Measurements from ENCODE around the gene ATP2A3.

ATP2A3 gene

DNA sequence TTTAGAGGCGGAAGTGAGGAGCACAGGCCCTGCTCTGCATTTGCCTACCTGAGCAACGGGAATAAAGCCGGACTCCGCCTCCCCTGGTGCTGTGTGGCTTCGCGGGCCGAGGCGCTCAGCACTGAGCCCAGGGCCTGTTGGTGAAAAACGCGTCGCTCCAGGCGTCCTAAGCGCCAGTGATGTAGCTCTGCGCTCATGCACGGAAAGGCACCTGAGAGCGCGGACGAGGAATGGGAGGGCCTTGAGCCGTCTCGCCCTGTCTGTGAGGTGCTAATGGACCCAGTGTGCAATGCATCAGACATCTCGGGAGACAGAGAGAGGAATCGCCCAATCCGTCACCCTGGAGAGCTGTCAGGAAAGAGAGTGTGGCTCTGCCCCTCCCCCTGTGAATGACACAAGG is 17.2 kb upstream of the ATP2A3 start:
- Histone ChIP-seq H3K27me3 (ENCODE audit: insufficient read depth, low read length) (no peaks in the 10 kb centered on the region), H3K79me2 (ENCODE audit: control insufficient read depth, insufficient read depth, low read length, poor library complexity) (no peaks in the 10 kb centered on the region), H4K8ac (ENCODE audit: low read depth, low read length) (no peak overlapping the region), H2BK5ac (ENCODE audit: low read depth, low read length, poor library complexity) (no peak overlapping the region), H2AFZ (ENCODE audit: insufficient read depth, low read length, poor library complexity) (no peak overlapping the region), H3K9me3 (ENCODE audit: insufficient read depth, low read depth, low read length) (peaks cover 2% of the 10 kb centered on the region), H3K27ac (ENCODE audit: low read depth, low read length) (no peak overlapping the region), H3K14ac (ENCODE audit: low read length) (no peak overlapping the region), H3K9ac (ENCODE audit: low read length) (no peak overlapping the region), H3K23ac (ENCODE audit: low read length) (no peak overlapping the region), H4K12ac (ENCODE audit: low read depth, low read length) (no peak overlapping the region), H3K79me1 (ENCODE audit: low read length) (no peaks in the 10 kb centered on the region), H3K4ac (ENCODE audit: low read depth, low read length) (no peak overlapping the region), H3K4me1 (ENCODE audit: control insufficient read depth in 1 of 2, insufficient read depth in 2 of 2, low read length in 2 of 2) (peaks cover 0 to 7% of the 10 kb centered on the region in 2 experiments), H3K36me3 (ENCODE audit: control insufficient read depth in 1 of 2, insufficient read depth in 2 of 2, low read length in 2 of 2) (no peaks in the 10 kb centered on the region), H2BK12ac (ENCODE audit: low read length) (no peak overlapping the region), H4K91ac (ENCODE audit: low read depth, low read length) (no peak overlapping the region), H3K4me3 (ENCODE audit: low read depth, low read length) (no peak overlapping the region), H3K4me2 (ENCODE audit: low read length) (no peak overlapping the region), H3K18ac (ENCODE audit: low read length) (no peak overlapping the region), H2AK5ac (ENCODE audit: low read length) (no peak overlapping the region), H2BK120ac (ENCODE audit: insufficient read depth, low read length, poor library complexity) (no peak overlapping the region)
- no CpG with 5 or more reads among the region's 23 CpGs for WGBS (ENCODE audit: extremely low coverage, insufficient coverage, insufficient read length)
- no peak for DNase-seq

DNA sequence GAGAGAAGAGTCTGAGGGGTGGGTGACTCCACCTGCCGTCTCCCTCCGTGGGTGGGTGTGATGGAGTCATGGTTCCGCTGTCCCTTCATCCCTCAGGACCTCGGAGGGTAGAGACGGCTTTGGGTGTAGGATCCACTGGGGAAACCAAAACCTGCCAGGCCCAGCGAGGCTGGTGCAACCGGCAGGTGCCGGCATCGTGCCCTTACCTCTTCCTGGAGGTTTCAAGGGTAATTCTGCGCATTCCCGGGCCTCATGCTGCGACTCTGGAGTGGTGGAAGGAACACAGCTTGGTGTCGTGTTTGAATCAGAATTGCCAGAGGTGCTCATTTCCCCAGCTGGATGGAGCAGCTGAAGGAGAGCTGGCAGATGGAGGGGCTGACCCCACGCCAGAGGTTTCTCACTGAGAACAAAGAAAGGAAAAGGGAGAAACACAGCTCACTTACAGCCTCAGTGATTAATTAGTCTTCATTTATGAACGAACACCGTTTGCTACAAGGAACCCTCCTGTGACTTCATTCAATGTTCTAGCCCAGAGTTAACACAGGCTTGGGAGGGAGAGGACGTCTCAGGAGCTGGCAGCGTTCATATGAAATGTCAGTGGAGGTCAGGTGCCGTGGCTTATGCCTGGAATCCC is 16.3 kb upstream of the ATP2A3 start:
- no peak overlapping the region for H2AFZ ChIP-seq (ENCODE audit: insufficient read depth, low read length, poor library complexity)
- no peak for DNase-seq
- WGBS (ENCODE audit: extremely low coverage, insufficient coverage, insufficient read length), result no CpG with 5 or more reads among the region's 19 CpGs
- H2BK5ac ChIP-seq (ENCODE audit: low read depth, low read length, poor library complexity), result no peak overlapping the region
- H3K9ac ChIP-seq (ENCODE audit: low read length), result no peak overlapping the region
- H4K91ac ChIP-seq (ENCODE audit: low read depth, low read length), result no peak overlapping the region
- no peak overlapping the region for H3K4me2 ChIP-seq (ENCODE audit: low read length)
- H2BK120ac ChIP-seq (ENCODE audit: insufficient read depth, low read length, poor library complexity), result no peak overlapping the region
- H3K18ac ChIP-seq (ENCODE audit: low read length), result no peak overlapping the region
- no peak overlapping the region for H4K8ac ChIP-seq (ENCODE audit: low read depth, low read length)
- no peaks in the 10 kb centered on the region for H3K27me3 ChIP-seq (ENCODE audit: insufficient read depth, low read length)
- H3K36me3 ChIP-seq (ENCODE audit: control insufficient read depth in 1 of 2, insufficient read depth in 2 of 2, low read length in 2 of 2), result no peaks in the 10 kb centered on the region
- no peak overlapping the region for H3K4me3 ChIP-seq (ENCODE audit: low read depth, low read length)
- no peak overlapping the region for H3K27ac ChIP-seq (ENCODE audit: low read depth, low read length)
- H3K79me2 ChIP-seq (ENCODE audit: control insufficient read depth, insufficient read depth, low read length, poor library complexity), result no peaks in the 10 kb centered on the region
- H4K12ac ChIP-seq (ENCODE audit: low read depth, low read length), result no peak overlapping the region
- no peak overlapping the region for H3K23ac ChIP-seq (ENCODE audit: low read length)
- peaks cover 2% of the 10 kb centered on the region for H3K9me3 ChIP-seq (ENCODE audit: insufficient read depth, low read depth, low read length)
- no peak overlapping the region for H3K4ac ChIP-seq (ENCODE audit: low read depth, low read length)
- H3K4me1 ChIP-seq (ENCODE audit: control insufficient read depth in 1 of 2, insufficient read depth in 2 of 2, low read length in 2 of 2), result peaks cover 0 to 6% of the 10 kb centered on the region in 2 experiments
- H3K14ac ChIP-seq (ENCODE audit: low read length), result no peak overlapping the region
- no peak overlapping the region for H2BK12ac ChIP-seq (ENCODE audit: low read length)
- H3K79me1 ChIP-seq (ENCODE audit: low read length), result no peaks in the 10 kb centered on the region
- no peak overlapping the region for H2AK5ac ChIP-seq (ENCODE audit: low read length)

DNA sequence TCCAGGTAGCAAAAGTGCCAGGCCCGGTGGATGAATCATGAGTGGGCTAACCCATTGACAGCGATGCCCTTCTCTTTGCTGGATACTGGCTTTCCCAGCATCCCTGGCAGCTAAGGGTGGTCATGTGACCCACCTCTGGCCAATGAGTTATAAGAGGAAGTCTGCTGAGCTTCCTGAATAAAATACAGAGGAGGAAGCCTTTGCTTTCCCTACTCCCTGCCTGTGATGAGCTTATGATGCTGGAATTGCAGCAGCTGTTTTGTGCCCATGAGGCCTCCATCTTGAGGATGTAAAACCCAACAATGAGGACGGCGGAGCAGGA is 15.0 kb upstream of the ATP2A3 start:
- H4K8ac ChIP-seq (ENCODE audit: low read depth, low read length), result no peak overlapping the region
- no peak for DNase-seq
- no peak overlapping the region for H2BK120ac ChIP-seq (ENCODE audit: insufficient read depth, low read length, poor library complexity)
- no peaks in the 10 kb centered on the region for H3K36me3 ChIP-seq (ENCODE audit: control insufficient read depth in 1 of 2, insufficient read depth in 2 of 2, low read length in 2 of 2)
- no peak overlapping the region for H2BK12ac ChIP-seq (ENCODE audit: low read length)
- peaks cover 0 to 6% of the 10 kb centered on the region in 2 experiments for H3K4me1 ChIP-seq (ENCODE audit: control insufficient read depth in 1 of 2, insufficient read depth in 2 of 2, low read length in 2 of 2)
- no peak overlapping the region for H2AFZ ChIP-seq (ENCODE audit: insufficient read depth, low read length, poor library complexity)
- no peak overlapping the region for H3K14ac ChIP-seq (ENCODE audit: low read length)
- H3K4me3 ChIP-seq (ENCODE audit: low read depth, low read length), result no peak overlapping the region
- H3K23ac ChIP-seq (ENCODE audit: low read length), result no peak overlapping the region
- no peak overlapping the region for H3K9ac ChIP-seq (ENCODE audit: low read length)
- no peak overlapping the region for H2BK5ac ChIP-seq (ENCODE audit: low read depth, low read length, poor library complexity)
- no peak overlapping the region for H3K18ac ChIP-seq (ENCODE audit: low read length)
- no peaks in the 10 kb centered on the region for H3K27me3 ChIP-seq (ENCODE audit: insufficient read depth, low read length)
- H3K27ac ChIP-seq (ENCODE audit: low read depth, low read length), result no peak overlapping the region
- no peak overlapping the region for H3K4ac ChIP-seq (ENCODE audit: low read depth, low read length)
- peaks cover 4% of the 10 kb centered on the region for H3K9me3 ChIP-seq (ENCODE audit: insufficient read depth, low read depth, low read length)
- H3K79me1 ChIP-seq (ENCODE audit: low read length), result no peaks in the 10 kb centered on the region
- no peak overlapping the region for H4K91ac ChIP-seq (ENCODE audit: low read depth, low read length)
- no peak overlapping the region for H2AK5ac ChIP-seq (ENCODE audit: low read length)
- WGBS (ENCODE audit: extremely low coverage, insufficient coverage, insufficient read length), result no CpG with 5 or more reads among the region's 4 CpGs
- no peak overlapping the region for H3K4me2 ChIP-seq (ENCODE audit: low read length)
- H3K79me2 ChIP-seq (ENCODE audit: control insufficient read depth, insufficient read depth, low read length, poor library complexity), result no peaks in the 10 kb centered on the region
- H4K12ac ChIP-seq (ENCODE audit: low read depth, low read length), result no peak overlapping the region

DNA sequence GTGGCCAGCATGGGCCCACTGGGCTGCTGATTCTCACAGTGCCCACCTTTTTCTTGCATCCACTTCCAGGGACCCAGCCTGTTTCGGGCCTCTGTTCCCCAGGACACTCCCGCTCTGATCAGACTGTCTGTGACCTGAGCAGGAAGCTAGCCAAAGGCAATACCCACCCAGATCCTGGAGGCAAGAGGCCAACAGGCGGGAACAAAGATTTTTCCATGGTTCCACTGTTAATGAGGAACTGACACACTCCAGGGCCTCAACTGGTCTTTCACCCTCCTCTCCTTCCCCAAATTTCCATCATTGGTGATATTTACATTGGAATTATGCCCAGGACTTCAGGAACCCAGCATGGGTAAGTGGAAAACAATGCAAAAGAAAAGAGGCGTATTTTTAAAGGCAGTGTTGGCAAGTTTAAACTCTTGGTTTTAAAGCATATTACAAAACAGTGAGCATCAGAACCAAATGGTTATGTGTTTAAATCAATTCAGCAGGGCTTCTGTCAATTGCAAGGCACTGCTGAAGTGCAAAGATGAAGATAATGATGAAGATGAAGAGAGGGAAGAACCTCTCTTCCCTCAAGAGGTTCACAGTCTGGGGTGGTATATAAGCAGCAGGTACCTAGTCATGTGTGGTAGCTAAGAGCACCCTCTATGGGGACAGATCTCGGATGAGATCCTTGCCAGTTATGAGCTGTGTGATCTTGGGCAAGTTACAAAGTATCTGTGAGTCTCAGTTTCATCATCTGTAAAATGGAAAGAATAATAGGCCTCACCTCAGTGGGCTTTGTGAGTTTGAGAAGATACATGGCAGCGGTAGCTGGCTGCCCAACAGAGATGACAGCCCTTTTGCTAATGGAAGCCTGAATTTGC is 14.4 kb upstream of the ATP2A3 start:
- Histone ChIP-seq H3K9ac (ENCODE audit: low read length) (no peak overlapping the region), H3K4me2 (ENCODE audit: low read length) (no peak overlapping the region), H3K27ac (ENCODE audit: low read depth, low read length) (no peak overlapping the region), H2AK5ac (ENCODE audit: low read length) (no peak overlapping the region), H3K14ac (ENCODE audit: low read length) (no peak overlapping the region), H4K8ac (ENCODE audit: low read depth, low read length) (no peak overlapping the region), H3K79me2 (ENCODE audit: control insufficient read depth, insufficient read depth, low read length, poor library complexity) (no peaks in the 10 kb centered on the region), H2BK12ac (ENCODE audit: low read length) (no peak overlapping the region), H3K4me3 (ENCODE audit: low read depth, low read length) (no peak overlapping the region), H2BK5ac (ENCODE audit: low read depth, low read length, poor library complexity) (no peak overlapping the region), H3K18ac (ENCODE audit: low read length) (no peak overlapping the region), H3K4ac (ENCODE audit: low read depth, low read length) (no peak overlapping the region), H3K79me1 (ENCODE audit: low read length) (no peaks in the 10 kb centered on the region), H4K12ac (ENCODE audit: low read depth, low read length) (no peak overlapping the region), H3K4me1 (ENCODE audit: control insufficient read depth in 1 of 2, insufficient read depth in 2 of 2, low read length in 2 of 2) (peaks cover 0 to under 1% of the 10 kb centered on the region in 2 experiments), H3K36me3 (ENCODE audit: control insufficient read depth in 1 of 2, insufficient read depth in 2 of 2, low read length in 2 of 2) (no peaks in the 10 kb centered on the region), H3K23ac (ENCODE audit: low read length) (no peak overlapping the region), H3K9me3 (ENCODE audit: insufficient read depth, low read depth, low read length) (peaks cover 4% of the 10 kb centered on the region), H3K27me3 (ENCODE audit: insufficient read depth, low read length) (no peaks in the 10 kb centered on the region), H2BK120ac (ENCODE audit: insufficient read depth, low read length, poor library complexity) (no peak overlapping the region), H2AFZ (ENCODE audit: insufficient read depth, low read length, poor library complexity) (no peak overlapping the region), H4K91ac (ENCODE audit: low read depth, low read length) (no peak overlapping the region)
- DNase-seq, result no peak
- WGBS (ENCODE audit: extremely low coverage, insufficient coverage, insufficient read length), result no CpG with 5 or more reads among the region's 6 CpGs

Measured in trophoblast cell (in vitro differentiated cells and primary cell).